ENCODE data around the gene STAM. TPM values are rescaled to one million over a fixed set of nuclear protein-coding genes. Genes with fewer than 3 reads are reported as not detected.

The STAM gene
- total RNA-seq, result 24.1 and 28.9 TPM in 2 replicates

DNA sequence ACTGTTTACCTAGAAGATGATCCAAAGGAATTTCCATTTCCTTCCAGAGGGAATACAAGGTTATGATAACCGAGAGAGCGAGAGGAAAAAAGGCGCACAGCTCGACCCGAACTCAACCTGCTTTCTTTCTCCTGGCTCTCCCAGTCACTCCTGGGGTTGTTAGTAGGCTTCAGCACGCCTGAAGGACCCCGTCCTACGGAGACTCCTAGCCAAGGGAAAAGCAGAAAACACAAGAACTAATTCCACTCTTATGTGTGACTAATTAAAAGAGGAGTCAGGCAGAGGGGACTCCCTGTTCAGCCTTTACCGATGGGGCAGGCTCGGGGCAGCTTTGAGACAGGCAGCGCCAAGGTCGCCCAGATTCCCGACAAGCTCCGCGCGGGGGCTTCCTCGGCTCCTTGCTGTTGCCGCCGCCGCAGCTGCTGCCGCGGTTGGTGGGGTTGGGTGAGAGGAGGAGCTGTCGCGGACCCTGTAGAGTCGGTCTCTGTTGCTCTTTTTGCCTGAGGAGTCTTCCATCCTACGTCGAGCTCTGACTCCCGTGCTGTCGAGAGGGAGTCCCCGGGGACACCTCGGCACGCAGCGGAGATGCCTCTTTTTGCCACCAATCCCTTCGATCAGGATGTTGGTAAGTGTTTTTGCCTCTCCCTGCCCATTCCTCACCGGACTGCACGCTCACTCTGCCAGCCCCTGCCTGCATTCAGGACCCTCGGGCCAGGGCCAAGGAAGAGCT, at the start of gene STAM:
Gene STAM, plus strand, starts transcription at position 397 of the 730 bp plus-strand sequence. Its CDS starts 189 bp downstream, at position 586.

DNA sequence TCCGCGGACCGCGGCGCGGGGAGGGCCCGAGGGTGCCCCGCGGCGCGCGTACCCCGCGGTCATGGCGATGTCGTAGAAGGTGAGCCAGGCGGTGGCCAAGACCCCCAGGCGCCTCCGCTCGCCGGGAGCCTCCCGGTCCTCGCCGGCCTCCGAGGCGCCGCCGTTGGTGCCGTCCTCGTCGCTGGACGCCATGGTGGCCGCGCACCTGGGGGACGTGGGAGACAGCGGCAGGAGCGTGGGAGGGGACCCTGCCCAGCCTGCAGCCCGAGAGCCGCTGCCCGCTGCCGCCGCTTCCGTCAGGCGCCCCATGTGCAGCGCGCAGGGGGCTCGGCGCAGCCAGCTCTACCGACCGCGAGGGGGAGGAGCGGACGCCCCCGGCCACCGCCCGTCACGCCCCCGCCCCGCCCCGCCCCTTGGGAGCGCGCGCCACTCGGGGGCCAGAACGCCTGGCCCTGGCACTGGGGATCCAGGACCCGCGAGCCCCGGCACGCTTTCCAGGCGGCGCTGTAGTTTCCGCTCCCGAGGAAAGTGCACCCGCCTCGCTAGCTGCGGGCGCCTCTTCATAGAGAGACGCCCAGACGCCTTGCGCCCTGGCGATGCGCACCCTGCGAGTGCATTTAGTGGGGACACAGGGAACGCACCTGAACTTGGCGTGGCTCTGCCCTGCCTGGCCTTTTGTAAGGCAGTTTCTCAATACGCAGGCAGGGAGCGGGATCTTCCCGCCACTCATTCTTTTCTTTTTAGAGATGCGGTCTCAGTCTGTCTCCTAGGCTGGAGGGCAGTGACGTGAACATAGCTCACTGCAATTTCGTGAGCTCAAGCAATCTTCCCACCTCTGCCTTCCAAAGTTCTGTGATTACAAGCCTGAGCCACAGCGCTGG, 26.7 kb upstream of the STAM start, which contains the start of gene HACD1:
Gene HACD1, minus strand, starts transcription at position 344 of the 881 bp plus-strand sequence. Its CDS starts 35 bp downstream, at position 309.

DNA sequence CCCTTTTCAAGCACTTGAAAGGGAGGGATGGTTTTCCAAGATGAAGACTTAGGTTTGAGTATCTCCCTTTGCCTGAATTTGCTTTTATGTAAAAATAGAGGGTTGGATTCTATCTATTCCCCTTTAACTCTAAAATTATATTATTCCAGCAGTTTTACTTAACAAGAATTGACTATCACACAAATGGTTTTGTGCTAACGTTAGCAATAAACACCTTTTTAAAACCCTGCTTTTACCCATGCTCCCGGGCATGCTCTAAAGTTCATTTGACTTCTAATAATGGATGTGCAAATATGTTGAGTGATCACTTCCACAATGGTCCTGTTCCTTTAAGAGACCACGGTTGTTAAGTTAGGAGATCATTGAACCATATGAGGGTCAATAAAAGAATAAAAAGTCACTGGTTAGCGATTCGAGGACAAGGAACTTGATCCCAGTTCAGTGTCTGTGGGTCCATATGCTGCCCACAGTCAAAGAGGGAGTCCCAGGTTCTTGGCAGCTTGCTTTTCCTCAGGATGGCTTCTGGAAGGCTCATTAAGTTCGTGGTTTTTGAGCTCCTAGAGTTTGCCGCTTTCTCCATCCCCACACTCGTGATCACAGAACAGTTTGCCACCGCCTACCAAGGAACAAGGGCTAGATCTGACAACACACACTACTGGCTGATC, 108.0 kb downstream of the STAM start, which contains the start of gene TMEM236:
Gene TMEM236, plus strand, starts transcription at position 421 of the 665 bp plus-strand sequence. Its CDS starts 95 bp downstream, at position 516.

Other genes with a start within 250 kb of the STAM start
- 0.64 TPM in 1 of 2 replicates, not detected in the other for gene ST8SIA6, start 189.6 kb upstream of the STAM start, total RNA-seq
- gene HACD1, start 26.8 kb upstream of the STAM start, total RNA-seq, result 27.7 and 33.0 TPM in 2 replicates
- not detected in 2 replicates for gene TMEM236, start 108.0 kb downstream of the STAM start, total RNA-seq
- 0.21 and 0.24 TPM in 2 replicates for gene MRC1, start 165.2 kb downstream of the STAM start, total RNA-seq

Measured in tracheal epithelial cell (primary cell).